NCI-H1930 (cell line): ENCODE data around the gene IRF2BP2.

Experiments
- DNase-seq, 2 experiments: peaks; one replicate each; lab custom pipeline; 2025; lab: John Stamatoyannopoulos, UW

Gene IRF2BP2

DNA sequence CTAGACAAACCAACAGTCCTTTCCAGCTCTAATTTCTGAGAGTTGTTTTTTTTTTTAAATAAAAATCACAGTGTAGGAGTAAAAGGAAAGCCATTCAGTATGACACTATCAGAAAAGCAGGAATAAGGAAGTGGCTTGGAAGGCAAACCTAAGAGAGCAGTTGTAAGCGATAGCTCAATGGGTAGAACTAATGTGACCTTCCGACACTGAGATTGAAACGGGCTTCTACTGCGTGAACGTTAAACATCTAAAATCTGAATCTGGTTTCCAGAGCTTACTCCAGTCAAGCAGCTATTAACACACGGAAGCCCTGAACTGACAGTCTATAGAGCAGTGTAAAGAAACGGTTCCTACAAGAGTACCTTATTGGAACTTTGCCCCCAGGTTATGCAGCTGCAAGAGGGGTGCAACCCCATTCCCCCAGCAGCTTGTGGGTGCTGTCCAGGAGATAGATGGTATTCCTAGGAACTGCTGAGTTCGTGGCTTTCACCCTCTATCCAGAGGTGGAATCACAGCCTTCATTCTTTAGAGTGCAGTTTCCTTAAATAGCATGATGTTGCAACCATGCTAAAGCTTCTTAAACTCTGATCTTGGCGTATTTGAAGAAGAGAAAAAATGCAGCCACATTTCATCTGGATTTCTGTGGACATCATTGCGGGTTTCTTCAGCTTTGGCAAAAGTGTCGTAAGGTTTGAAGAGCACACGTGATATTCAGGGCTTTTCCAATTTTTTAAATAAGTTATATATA, 3.3 kb upstream of the IRF2BP2 start:
- DNase-seq: no peak

GRCh38 chr1:234612352-234613127, 2.6 kb upstream of the IRF2BP2 start:
- peak; percentile 89 to 95 for DNase-seq

- peak in 1 of 2 experiments; percentile 44 for DNase-seq
These were observed 1.9 kb upstream of the IRF2BP2 start for GRCh38 chr1:234611847-234612351.

- DNase-seq: peak in 1 of 2 experiments; percentile 79
These were observed 1.4 kb upstream of the IRF2BP2 start for GRCh38 chr1:234611225-234611846.

DNA sequence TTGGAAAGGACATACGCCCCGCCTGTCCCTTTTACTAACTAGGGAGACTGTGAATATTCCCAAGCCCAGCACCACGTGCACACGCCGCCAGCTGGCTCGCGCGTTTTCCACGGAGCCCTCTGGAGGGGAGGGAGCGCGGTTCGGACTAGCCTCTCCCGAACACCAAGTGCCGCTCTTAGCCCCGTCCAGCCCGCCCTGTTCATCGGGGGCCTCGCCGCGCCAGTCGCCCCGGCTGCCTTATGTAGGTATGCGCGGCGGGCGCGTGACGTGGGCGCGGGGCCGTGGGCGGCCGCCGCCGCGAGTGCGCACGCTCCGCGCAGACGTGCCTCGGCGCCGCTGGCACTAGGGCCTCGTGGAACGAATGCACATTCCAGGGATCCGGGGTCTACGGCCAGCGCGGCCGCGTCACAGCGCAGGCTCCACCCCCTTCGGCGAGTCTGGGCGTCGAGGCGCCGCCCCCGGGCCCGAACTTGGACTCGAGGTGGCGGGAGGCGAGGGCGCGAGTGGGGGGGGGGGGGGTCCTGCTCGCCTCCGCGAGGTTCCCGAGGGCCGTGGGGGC, 767 bp upstream of the IRF2BP2 start:
- DNase-seq: peak; percentile 81 to 91

- DNase-seq: no peak
These were observed 311 bp downstream of the IRF2BP2 start for GRCh38 chr1:234609691-234610042.

DNA sequence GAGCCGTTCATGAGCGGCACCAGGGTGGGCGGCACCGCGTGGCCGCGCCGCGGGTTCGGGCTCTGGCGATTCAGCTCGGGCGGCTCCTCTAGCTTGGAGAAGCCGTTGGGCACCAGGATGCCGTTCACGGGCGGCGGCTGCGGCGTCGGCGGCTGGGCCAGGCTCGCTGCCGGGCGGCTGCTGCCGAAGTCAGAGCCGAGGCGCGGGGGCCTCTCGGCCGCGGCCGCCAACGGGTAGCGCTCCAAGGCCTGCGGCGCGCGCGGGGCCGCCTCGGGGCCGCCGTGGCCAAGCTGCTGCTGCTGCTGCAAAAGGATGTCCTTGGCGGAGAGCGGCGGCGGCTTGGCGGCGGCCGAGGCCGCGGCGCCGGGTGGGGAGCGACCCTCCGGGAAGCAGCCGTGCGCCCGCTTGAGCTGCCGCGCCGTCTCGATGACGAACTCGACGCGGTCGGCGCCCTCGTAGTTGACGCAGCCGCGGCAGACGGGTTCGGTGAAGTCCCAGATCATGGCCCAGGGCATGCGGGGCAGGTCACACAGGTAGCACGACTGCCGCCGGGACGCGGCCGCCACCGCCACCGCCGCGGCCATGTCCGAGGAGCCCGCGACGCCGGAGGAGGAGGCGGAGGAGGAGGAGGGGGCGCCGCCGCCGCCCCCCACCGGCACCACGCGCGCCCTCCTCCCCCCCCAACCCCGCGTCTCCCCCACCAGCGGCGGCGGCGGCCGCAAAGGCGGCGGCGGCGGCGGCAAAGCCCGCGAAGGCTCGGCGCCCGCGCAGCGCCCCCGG, 877 bp downstream of the IRF2BP2 start:
- DNase-seq: peak in 1 of 2 experiments; percentile 58

DNA sequence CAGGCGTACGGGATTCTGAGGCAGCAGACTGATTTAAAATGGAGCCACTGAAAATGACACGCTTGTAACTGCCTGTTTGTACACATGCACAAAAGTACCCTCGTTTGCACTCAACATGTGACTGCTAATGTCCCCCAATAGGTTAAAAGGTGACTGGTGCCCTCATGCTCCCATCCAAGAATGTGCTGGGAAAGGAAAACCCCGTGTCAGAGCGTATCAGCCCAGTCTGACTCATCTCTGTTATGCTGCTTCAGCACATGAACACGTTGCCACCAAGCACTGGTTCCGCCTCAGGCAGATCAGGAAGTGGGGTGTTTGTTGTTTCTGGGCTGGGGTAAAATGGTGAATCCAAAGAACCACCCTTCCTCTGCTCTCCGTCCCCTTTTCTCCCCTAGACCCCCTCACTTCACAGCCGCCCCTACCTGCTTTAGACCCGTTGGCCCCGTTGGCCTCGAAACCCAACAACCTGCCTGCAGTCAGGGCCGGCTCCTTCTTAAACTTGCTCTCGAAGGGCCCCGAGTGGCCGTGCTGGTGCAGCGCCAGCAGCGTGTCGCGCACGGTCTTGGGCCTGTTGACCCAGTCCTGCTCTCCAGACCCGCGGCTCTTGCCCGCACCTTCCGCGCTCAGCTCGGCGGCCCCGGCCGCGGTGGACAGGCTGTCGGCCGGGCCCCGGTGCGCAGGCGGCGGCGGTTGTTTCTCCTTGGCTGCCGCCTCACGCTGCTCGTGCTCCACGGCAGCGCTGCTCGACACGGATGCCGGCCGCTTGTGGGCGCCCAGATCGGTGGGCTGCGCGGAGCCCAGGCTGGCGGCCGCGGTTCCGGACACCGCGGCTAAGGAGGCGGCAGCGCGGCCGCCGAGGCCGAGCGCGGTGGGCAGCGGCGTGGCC, 1.7 kb downstream of the IRF2BP2 start:
- DNase-seq: peak in 1 of 2 experiments; percentile 43

DNA sequence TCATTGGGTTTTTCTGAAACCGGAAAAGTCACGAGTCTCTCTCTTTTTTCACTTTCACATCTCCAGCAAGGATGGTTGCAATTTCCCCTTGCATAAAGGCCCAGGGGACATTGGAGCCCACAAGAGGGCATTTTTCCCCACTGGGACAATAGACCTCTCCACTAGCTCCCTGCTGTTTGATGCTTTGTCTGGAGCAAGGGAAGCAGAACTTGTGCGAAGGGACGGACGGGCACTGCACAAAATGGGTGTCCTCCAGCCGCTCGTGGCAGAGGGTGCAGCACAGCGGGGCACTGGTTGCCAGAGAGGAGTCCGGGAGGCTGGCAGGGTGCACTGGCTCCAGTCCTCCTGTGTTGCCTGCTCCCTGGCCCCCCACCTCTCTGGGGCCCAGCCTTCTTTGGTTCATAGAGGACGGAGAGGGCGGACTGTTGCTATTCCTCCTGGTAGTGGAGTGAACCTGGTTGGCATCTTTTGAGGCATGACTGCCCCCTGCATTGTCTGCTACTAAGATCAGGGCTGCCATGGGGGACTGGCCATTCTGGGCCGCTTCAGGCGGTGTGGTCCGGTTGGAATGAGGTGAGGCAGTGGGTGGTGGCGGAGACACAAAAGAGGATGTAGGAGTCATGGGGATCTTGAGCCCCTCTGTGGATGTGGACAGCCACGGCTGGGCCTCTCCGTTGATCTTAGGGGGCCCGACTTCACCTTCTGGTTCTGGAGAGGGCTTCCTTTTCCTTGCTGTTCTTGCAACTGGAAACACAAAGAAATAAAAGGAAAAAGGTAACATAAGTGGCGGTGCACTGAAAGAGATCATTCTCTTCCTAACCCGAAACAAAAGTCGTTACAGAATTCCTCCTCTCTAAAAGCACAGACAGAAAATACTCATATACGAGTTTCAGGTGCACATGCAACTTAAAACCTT, 2.6 kb downstream of the IRF2BP2 start:
- DNase-seq: peak; percentile 56 to 61

- no peak for DNase-seq
These were observed 3.2 kb downstream of the IRF2BP2 start for GRCh38 chr1:234606784-234607108.

GRCh38 chr1:234605983-234606783, 3.8 kb downstream of the IRF2BP2 start:
- no peak for DNase-seq

DNA sequence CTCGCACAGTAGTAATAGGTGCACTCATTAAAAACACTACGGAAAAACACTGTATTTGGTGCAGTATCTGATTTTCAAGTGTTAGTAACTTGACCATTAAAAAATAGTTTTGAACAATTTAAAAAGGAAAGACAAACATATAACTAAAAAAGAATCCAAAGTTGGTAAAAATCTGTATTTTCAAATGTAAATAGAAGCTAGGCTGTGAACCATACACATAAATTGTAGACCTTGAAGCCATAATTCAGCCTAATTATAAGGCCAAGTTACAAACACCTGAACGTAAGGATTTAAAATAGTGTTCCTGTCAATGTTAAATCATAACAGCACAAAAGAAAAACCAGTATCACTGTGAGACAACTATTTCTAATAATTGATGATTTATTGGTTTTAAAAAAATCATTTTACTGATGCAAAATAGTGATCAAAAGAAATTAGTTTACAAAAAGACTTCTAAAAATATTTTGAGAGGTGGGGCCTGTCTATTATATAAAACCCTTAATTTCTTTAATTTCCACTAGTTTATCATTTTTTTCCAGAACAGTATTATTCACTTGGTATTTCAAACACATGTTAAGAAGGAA, 4.5 kb downstream of the IRF2BP2 start:
- DNase-seq: no peak

GRCh38 chr1:234604495-234605398, 5.2 kb downstream of the IRF2BP2 start:
- no peak for DNase-seq

- DNase-seq: peak in 1 of 2 experiments; percentile 64
These were observed 6.5 kb downstream of the IRF2BP2 start for GRCh38 chr1:234603221-234604204.

GRCh38 chr1:234602334-234603220, 7.4 kb downstream of the IRF2BP2 start:
- DNase-seq: peak; percentile 58 to 70
